Astrocyte (in vitro differentiated cells and primary cell): ENCODE results near the gene RSAD1. TPM values are rescaled to one million over a fixed set of nuclear protein-coding genes. Genes with fewer than 3 reads are reported as not detected.

Experiments
- DNase-seq: peaks from one replicate; pipeline ENCODE4 v3.0.0-alpha.2; 2010; ENCODE audit warnings: low read depth
- FAIRE-seq: peaks from 2 replicates; lab custom pipeline; 2011; peaks lifted over from hg19 to GRCh38; lab: Jason Lieb, UNC
- H2AFZ ChIP-seq: 2 replicates; pipeline ENCODE4 v1.6.0; 2012; ENCODE audit warnings: low read depth, low read length, inconsistent platforms
- H3K27ac ChIP-seq: 2 replicates; pipeline ENCODE4 v1.5.1; 2011; ENCODE audit warnings: low read depth, low read length, inconsistent platforms
- H3K27me3 ChIP-seq: 2 replicates; pipeline ENCODE4 v1.6.0; 2011; ENCODE audit warnings: low read length, inconsistent platforms; ENCODE audit not compliant: insufficient read depth
- H3K36me3 ChIP-seq: 2 replicates; pipeline ENCODE4 v1.5.1; 2011; ENCODE audit warnings: low read length, inconsistent platforms; ENCODE audit not compliant: insufficient read depth
- H3K4me1 ChIP-seq: 2 replicates; pipeline ENCODE4 v1.5.1; 2011; ENCODE audit warnings: low read length, inconsistent platforms; ENCODE audit not compliant: insufficient read depth
- H3K4me2 ChIP-seq: 2 replicates; pipeline ENCODE4 v1.6.0; 2012; ENCODE audit warnings: low read length, inconsistent platforms
- H3K4me3 ChIP-seq: 2 replicates; pipeline ENCODE4 v1.5.1; 2011; ENCODE audit warnings: low read depth, mild to moderate bottlenecking, low read length, inconsistent platforms; ENCODE audit not compliant: insufficient read depth
- H3K79me2 ChIP-seq: 2 replicates; pipeline ENCODE4 v1.6.0; 2012; ENCODE audit warnings: mild to moderate bottlenecking, low read length, inconsistent platforms; ENCODE audit not compliant: insufficient read depth
- H3K9ac ChIP-seq: 2 replicates; pipeline ENCODE4 v1.6.0; 2012; ENCODE audit warnings: mild to moderate bottlenecking, low read length, inconsistent platforms
- H3K9me3 ChIP-seq: 2 replicates; pipeline ENCODE4 v1.5.1; 2012; ENCODE audit warnings: low read depth, mild to moderate bottlenecking, low read length, inconsistent platforms; ENCODE audit not compliant: insufficient read depth
- H4K20me1 ChIP-seq: 2 replicates; pipeline ENCODE4 v1.6.0; 2012; ENCODE audit warnings: low read length, inconsistent platforms; ENCODE audit not compliant: insufficient read depth
- H3K27ac Mint-ChIP-seq: one replicate; pipeline ENCODE4 v1.8.0; 2021; ENCODE audit warnings: mild to moderate bottlenecking, mixed read lengths; ENCODE audit not compliant: unreplicated experiment
- H3K27me3 Mint-ChIP-seq: one replicate; pipeline ENCODE4 v1.8.0; 2021; ENCODE audit warnings: low read depth, mixed read lengths; ENCODE audit not compliant: unreplicated experiment
- H3K36me3 Mint-ChIP-seq: one replicate; pipeline ENCODE4 v1.8.0; 2021; ENCODE audit warnings: low read depth, mixed read lengths; ENCODE audit not compliant: unreplicated experiment
- H3K4me1 Mint-ChIP-seq: one replicate; pipeline ENCODE4 v1.8.0; 2021; ENCODE audit warnings: low read depth, mixed read lengths; ENCODE audit not compliant: unreplicated experiment
- H3K4me3 Mint-ChIP-seq: one replicate; pipeline ENCODE4 v1.8.0; 2021; ENCODE audit warnings: mild to moderate bottlenecking, moderate library complexity, mixed read lengths; ENCODE audit not compliant: unreplicated experiment
- H3K9me3 Mint-ChIP-seq: one replicate; pipeline ENCODE4 v1.8.0; 2021; ENCODE audit warnings: mild to moderate bottlenecking, mixed read lengths; ENCODE audit not compliant: unreplicated experiment
- EZH2 ChIP-seq: IDR thresholded peaks from 2 replicates; pipeline ENCODE4 v1.6.1; 2012; ENCODE audit warnings: mild to moderate bottlenecking, low read length, inconsistent platforms; ENCODE audit not compliant: insufficient read depth
- total RNA-seq: library from RNA; stranded (reverse); gene quantifications from 2 replicates; pipeline ENCODE4 v1.2.1, GENCODE V29; 2021
- TF ChIP-seq, protein P1 (sequence below): IDR thresholded peaks from 2 replicates; pipeline ENCODE4 v1.5.1; 2011; ENCODE audit warnings: low read depth, mild to moderate bottlenecking, inconsistent platforms, low read length, moderate library complexity; ENCODE audit not compliant: insufficient read depth

RSAD1 gene
- total RNA-seq, 1 donor from 2014 or later, result 18.8 TPM

DNA sequence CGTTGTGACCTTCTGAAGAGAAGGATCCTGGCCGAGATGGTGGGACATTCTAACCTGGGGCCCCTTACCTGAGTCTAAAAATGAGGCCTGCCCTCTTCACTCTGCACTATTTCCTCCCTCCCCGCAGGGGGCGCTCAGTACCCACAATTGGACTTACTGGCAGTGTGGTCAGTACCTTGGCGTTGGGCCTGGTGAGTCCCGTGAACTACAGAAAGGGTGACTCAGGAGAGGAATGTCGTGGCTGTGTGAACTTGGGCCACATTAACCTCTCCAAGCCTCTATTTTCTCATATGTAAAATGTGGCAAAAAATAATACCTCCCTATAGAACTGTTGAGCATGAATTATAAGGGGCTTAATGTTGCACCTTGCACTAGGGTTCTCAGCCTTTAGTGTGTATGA is 3.9 kb downstream of the RSAD1 start:
- peaks cover 8% of the 10 kb centered on the region for H3K4me1 Mint-ChIP-seq
- no peak overlapping the region for H3K4me3 ChIP-seq
- no peaks in the 10 kb centered on the region for H3K27me3 Mint-ChIP-seq
- H3K27ac Mint-ChIP-seq, result peak overlapping the region; percentile 29
- no peaks in the 10 kb centered on the region for H3K9me3 Mint-ChIP-seq
- TF ChIP-seq EZH2, result no peak
- TF ChIP-seq, protein P1, sequence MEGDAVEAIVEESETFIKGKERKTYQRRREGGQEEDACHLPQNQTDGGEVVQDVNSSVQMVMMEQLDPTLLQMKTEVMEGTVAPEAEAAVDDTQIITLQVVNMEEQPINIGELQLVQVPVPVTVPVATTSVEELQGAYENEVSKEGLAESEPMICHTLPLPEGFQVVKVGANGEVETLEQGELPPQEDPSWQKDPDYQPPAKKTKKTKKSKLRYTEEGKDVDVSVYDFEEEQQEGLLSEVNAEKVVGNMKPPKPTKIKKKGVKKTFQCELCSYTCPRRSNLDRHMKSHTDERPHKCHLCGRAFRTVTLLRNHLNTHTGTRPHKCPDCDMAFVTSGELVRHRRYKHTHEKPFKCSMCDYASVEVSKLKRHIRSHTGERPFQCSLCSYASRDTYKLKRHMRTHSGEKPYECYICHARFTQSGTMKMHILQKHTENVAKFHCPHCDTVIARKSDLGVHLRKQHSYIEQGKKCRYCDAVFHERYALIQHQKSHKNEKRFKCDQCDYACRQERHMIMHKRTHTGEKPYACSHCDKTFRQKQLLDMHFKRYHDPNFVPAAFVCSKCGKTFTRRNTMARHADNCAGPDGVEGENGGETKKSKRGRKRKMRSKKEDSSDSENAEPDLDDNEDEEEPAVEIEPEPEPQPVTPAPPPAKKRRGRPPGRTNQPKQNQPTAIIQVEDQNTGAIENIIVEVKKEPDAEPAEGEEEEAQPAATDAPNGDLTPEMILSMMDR, result peak; percentile 94
- no peaks in the 10 kb centered on the region for H3K9me3 ChIP-seq
- H3K27ac ChIP-seq, result peak overlapping the region; percentile 76
- peak overlapping the region; percentile 62 for H3K4me2 ChIP-seq
- H2AFZ ChIP-seq, result no peak overlapping the region
- peaks cover 7% of the 10 kb centered on the region for H3K36me3 Mint-ChIP-seq
- H3K27me3 ChIP-seq, result no peaks in the 10 kb centered on the region
- peaks cover 11% of the 10 kb centered on the region for H4K20me1 ChIP-seq
- H3K4me1 ChIP-seq, result peaks cover 8% of the 10 kb centered on the region
- H3K79me2 ChIP-seq, result peaks cover 14% of the 10 kb centered on the region
- DNase-seq (peak; percentile 93), FAIRE-seq (peak; percentile 59)
- H3K4me3 Mint-ChIP-seq, result peak overlapping the region; percentile 7
- H3K9ac ChIP-seq, result peak overlapping the region; percentile 55
- peaks cover 18% of the 10 kb centered on the region for H3K36me3 ChIP-seq

- no peak for DNase-seq
- Mint-ChIP-seq H3K4me3 (no peak overlapping the region), H3K27me3 (no peaks in the 10 kb centered on the region), H3K4me1 (peaks cover 6% of the 10 kb centered on the region), H3K27ac (no peak overlapping the region), H3K9me3 (no peaks in the 10 kb centered on the region), H3K36me3 (peaks cover 7% of the 10 kb centered on the region)
- peaks cover 18% of the 10 kb centered on the region for H3K36me3 ChIP-seq
- peaks cover 8% of the 10 kb centered on the region for H3K4me1 ChIP-seq
- H4K20me1 ChIP-seq, result peaks cover 11% of the 10 kb centered on the region
- H3K9me3 ChIP-seq, result no peaks in the 10 kb centered on the region
- no peak overlapping the region for H3K4me2 ChIP-seq
- peaks cover 14% of the 10 kb centered on the region for H3K79me2 ChIP-seq
- H3K27me3 ChIP-seq, result no peaks in the 10 kb centered on the region
- no peak for TF ChIP-seq EZH2
- TF ChIP-seq, protein P1, result no peak
- peak overlapping the region; percentile 76 for H3K27ac ChIP-seq
- H2AFZ ChIP-seq, result no peak overlapping the region
- H3K9ac ChIP-seq, result no peak overlapping the region
- no peak overlapping the region for H3K4me3 ChIP-seq
- no peak for FAIRE-seq
Measured at GRCh38 chr17:50483266-50483665, 4.6 kb downstream of the RSAD1 start.

DNA sequence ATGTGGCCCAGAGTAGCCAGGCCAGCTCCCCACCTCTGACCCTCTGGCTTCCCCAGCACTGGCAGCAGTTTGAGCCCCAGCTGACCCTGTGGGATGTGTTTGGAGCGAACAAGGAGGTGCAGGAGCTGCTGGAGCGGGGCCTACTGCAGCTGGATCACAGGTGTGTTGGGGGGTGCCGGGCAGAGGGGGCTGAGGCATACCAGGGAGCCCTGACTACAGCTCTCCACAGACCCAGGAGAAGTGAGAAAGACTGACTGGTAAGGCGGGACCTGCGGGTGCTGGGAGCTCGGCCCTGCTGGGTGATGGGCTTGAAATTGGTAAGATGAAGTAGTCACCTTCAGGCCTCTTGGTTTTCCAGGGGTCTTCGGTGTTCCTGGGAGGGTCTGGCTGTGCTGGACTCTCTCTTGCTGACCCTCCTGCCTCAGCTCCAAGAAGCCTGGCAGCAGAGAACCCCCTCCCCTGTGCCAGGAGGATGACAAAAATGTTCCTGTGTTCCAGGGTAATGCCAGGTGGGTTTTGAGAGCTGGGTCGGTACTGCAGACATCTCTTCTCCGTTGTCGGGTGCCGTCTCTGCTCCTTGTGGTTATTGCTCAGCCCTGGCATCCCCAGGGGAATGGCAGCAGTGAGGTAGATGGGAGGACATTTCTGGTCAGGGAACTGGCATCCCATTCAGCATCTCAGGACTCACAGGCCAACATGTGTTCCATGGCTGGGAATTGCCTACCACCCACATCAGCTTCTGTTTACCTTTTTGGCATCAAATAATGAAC is 5.9 kb downstream of the RSAD1 start:
- Histone ChIP-seq H2AFZ (no peak overlapping the region), H3K79me2 (peaks cover 12% of the 10 kb centered on the region), H3K9ac (no peak overlapping the region), H4K20me1 (peaks cover 10% of the 10 kb centered on the region), H3K27ac (no peak overlapping the region), H3K36me3 (peaks cover 18% of the 10 kb centered on the region), H3K4me2 (no peak overlapping the region), H3K4me1 (peaks cover 8% of the 10 kb centered on the region), H3K9me3 (no peaks in the 10 kb centered on the region), H3K4me3 (no peak overlapping the region), H3K27me3 (no peaks in the 10 kb centered on the region)
- no peak overlapping the region for H3K27ac Mint-ChIP-seq
- no peaks in the 10 kb centered on the region for H3K9me3 Mint-ChIP-seq
- DNase-seq, result no peak
- no peak for FAIRE-seq
- no peak for TF ChIP-seq EZH2
- TF ChIP-seq, protein P1, result no peak
- H3K36me3 Mint-ChIP-seq, result peaks cover 11% of the 10 kb centered on the region
- H3K4me3 Mint-ChIP-seq, result no peak overlapping the region
- H3K27me3 Mint-ChIP-seq, result no peaks in the 10 kb centered on the region
- peaks cover 5% of the 10 kb centered on the region for H3K4me1 Mint-ChIP-seq
